Dermis blood vessel endothelial cell (primary cell): ENCODE results near the gene PDGFRB. TPM values are rescaled to one million over a fixed set of nuclear protein-coding genes. Genes with fewer than 3 reads are reported as not detected.

ENCODE experiments used
- DNase-seq: peaks from one replicate; pipeline ENCODE4 v3.0.0; 2010
- total RNA-seq: library from RNA; depleted of rRNA; stranded (reverse); fragments of >200 nt; gene quantifications from 2 replicates; pipeline ENCODE4 v1.2.3, GENCODE V29; 2014

The PDGFRB gene
- total RNA-seq, 1 donor from 2014 or later = 9.9 TPM

DNA sequence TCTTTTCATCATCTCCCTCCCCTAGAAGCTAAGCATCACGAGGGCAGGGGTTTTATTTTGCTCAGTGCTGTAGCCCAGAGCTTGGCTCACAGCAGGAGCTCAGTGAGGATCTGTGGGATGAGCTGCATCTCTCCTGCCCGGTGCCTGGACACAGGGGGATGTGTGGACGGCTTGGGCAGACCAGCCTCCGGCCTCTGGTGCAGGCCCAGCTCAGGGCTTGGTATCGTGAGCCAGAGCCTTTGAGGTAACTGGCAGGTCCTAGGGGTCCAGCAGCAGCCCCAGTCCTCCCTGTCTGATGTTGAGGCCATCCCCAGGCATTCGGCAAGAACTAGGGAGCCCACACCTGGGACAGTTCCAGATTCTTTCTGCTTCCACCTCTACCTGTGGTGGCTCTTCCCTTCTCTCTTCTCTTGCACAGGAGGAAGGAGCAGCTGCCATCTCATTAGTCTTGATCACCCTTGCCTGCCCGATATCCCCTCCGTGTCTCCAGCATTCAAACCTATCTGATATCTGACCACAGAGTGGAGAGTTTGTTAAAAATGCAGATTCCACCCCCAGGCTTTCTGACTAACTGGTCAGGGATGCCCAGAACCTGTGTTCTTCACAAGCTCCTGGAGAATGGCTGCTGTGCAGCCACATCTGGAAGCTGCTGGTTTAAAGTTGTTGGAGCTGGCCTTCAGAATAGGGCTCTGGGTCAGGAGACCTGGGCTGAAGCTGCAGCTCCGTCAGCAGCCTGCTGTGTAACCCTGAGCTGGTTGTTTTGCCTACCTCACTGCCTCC lies 26.3 kb upstream of the PDGFRB start:
- DNase-seq = no peak

DNA sequence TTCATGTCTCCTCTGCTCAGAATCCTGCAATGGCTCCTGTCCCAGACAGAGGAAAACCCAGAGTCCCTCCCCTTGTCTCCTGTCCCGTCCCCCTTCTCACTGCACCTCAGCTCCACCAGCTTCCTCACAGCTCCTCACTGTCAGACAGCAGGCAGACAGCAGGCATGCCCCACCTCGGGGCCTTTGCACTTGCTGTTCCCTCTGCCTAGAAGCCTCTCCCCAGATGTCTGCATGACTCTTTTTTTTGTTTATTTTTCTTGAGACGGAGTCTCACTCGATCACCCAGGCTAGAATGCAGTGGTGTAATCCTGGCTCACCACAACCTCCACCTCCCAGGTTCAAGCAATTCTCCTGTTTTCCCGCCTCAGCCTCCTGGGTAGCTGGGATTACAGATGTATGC lies 25.4 kb upstream of the PDGFRB start:
- DNase-seq = no peak

DNA sequence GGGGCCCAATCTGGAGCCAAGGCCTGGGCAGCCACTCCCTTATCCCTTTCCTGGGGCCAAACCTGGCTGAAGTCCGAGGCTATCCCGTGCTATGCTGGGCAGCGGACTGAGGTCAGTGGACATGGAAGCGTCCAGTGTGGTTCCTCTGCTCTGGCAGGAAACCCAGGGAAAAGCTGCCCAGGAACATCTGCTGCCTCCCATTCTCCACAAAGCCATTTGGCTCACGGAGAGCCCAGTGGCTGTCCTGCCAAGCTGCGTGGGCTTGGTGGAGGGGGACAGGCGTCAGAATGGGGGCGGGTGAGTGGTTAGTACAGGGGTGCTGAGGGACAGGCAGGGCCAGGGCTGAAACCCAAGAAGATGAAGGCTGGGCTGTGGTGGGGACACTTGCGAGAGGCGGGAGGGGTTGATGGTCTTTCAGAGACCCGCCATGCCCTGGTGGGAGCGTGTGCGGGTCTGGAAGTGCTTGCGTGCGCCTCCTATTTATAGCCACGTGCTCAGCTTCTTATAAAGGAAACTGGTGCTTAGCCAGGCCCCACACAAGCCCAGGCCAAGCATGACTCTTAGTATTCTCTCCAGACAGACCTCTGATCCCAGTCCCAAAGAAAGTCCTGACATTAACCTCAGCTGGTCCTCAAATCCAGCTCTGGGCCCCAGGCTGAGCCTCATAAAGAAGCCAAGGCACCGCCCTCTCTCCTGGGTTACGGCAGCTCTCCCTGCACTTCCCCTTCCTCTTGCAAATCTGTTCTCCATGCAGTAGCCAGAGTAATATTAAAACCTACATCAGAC lies 24.8 kb upstream of the PDGFRB start:
- DNase-seq = no peak

DNA sequence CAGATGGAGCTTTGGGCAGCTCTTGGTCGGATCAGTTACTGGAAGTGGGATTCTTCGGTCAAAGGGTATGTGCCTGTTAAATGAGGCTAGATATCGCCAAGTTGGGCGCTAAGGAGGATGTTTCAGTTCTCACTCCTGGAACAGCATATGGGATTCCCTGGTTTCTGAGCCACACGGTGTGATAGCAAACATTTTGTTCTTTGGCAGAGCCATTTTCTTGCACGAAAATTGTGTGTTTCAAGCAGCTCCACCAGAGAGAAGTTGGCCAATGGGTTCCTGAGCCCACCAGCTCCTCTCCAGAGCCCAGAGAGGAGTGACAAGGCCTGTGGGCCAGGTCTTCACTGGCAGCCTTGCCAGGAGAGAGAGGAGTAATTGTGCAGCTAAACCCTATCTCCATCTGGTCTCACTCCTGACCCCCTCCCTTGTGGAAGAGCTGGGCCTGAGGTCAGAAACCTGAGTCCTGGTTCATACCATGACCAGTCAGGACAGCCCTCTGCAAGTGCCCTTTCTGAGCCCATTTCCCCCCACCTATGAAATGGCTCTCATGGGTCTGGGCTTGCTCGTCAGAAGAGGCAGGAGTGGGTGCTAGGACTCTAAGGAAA lies 23.5 kb upstream of the PDGFRB start:
- DNase-seq = no peak

DNA sequence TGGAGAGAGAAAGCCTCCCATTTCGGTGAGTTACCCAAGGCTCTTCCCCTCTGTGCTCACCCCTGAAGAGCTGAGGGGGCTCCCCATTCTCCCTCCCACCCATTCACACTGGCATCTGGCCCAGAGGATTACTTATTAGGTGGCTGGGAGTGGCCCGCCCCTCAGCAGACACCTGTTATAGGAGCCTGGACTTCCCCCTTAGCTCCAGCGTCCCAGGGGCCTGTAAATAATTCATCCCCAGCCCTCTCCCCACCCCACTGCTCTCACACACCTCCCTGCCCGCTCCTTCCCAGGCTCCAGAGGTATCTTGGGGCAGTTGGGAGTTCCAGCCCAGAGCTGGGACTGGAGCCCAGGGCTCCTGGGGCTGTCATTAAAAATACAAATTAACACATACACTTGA lies 22.6 kb upstream of the PDGFRB start:
- DNase-seq = no peak

DNA sequence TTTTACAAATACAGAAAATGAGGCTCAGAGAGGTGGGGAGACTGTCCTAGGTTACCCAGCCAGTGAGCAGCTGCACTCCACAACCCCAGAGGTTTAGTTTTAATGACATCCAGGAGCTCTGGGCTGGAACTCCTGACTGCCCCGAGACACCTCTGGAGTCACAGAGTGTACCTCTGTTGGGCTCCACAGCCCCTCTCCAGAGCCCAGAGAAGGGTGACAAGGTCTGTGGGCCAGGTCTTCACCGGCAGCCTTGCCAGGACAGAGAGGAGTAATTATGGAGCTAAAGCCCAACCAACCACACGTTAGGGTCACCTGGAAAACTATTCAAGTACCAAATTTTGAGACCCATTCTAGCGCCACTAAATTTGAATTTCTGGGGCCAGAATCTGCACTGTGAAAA lies 22.1 kb upstream of the PDGFRB start:
- no peak for DNase-seq

DNA sequence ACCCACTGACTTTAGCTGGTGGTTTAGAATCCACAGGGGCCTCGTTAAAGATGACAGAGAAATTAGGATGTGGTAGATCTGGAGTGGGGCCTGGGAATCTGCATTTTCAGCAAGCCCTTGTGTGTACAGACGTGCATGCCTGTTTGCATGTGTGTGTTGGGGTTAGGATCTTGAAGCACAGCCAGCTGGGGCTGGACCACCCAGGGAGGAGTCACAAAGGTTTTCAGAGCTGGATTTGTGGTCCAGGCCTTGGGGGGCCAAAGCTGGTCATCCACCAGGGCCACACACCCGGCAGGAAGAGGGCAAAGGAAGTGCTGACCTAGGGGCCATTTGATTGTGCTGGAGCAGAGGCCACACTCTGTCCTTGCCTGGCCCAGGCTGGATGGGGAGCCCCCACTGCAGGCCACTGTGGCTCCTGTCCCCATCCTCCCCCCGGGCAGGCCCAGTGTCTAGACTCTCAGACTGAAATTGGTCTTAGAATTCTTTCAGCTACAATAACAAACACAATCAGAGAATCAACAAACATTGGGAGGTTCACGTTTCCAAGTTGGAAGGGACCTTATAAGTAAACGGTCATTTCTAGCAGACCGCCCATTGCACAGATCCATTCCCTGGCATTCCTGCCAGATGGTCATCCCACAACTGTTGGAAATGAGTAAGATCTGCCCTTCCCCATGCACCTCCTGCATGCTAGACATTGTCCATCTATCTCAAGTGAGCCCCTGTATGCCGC lies 21.3 kb upstream of the PDGFRB start:
- no peak for DNase-seq

DNA sequence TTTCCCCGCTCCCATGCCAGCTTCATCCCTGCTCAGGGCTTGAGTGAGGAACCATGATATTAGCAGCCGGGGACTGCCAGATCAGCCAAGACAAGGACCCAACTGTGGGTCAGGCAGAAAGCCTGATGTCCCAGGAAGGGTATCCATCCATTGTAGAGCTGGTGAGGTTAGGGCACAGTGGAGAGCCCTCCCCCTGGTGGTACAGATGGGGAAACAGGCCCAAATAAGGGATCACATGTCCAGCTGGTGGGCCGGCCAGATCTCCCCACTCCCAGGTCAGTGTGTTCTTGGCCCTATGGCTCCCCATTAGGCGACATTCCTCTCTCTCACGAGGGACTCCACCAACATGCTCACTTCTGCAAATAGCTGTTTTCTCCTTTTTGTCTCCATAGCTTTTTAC lies 19.9 kb upstream of the PDGFRB start:
- peak; percentile 64 for DNase-seq

DNA sequence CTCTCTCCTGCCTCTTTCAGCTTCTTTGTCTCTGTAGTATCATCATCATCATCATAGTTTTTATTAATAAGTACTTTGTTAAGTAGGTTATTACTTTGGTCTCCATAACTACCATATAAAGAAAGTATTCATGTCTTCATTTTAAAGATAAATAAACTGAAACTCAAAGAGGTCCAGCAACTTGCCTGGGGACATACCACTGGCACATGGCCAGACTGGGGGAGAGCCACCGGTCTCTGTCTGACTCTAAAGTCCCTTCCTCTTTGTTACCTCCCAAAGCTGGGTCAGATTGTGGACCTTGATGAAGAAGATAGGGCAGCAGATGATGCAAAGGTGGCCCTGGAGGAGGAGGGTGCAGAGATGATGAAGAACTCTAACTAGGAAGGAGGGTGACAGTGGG lies 19.4 kb upstream of the PDGFRB start:
- no peak for DNase-seq

DNA sequence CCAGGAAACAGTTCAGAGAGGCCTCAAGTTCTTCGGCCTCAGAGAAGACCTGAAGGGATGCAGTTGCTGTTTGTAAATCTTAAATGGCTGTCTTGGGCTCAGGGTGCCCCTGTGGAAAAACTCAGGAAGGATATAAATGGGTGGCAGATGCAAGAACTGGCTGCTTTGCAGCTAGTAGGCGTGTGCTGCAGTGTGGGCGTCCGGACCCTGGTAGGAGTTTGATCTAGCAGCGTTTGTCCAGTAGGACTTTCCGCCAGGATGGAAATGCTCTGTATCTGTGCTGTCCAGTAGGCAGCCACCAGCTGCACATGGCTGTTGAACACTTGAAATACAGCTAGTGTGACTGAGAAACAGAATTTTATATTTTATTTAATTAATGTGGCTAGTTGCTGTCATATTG lies 18.6 kb upstream of the PDGFRB start:
- DNase-seq = no peak

DNA sequence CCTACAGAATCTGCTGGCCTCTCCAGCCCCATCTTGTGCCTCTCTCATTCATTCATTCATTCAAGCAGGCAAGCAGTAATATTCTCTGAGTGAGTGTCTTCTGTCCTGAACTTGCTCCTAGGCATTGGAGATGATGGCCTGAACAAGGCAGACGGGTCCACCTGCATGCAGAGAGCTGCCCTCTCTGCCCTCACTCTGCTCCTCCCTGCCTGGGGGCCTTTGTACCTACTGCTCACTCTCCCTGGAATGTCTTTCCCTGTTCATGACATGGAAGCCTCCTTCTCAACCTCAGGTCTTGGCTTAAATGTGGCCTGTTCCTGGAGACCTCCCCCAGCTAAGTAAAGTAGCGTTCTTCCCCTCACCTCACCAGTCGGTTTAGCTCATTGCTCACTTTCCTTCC lies 17.5 kb upstream of the PDGFRB start:
- no peak for DNase-seq

DNA sequence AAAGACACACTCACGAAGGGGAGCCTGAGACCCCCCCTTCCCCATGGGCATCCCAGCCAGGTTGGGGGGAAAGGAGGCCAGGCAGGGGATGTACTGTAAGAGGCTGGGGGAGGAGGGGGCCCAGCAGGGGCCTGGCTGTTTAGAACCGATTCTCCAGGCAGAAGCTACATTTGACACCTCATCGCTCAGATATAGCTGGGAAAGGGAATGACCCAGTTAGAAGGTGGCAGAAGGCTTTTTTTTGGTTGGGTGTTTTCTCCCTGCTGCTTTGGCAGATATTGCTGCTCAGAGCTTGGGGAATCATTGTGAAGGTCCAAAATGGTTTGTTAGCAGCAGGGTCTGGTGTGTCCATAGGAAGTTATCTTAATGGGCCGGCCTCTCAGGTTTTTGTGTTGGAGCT lies 16.9 kb upstream of the PDGFRB start:
- no peak for DNase-seq

DNA sequence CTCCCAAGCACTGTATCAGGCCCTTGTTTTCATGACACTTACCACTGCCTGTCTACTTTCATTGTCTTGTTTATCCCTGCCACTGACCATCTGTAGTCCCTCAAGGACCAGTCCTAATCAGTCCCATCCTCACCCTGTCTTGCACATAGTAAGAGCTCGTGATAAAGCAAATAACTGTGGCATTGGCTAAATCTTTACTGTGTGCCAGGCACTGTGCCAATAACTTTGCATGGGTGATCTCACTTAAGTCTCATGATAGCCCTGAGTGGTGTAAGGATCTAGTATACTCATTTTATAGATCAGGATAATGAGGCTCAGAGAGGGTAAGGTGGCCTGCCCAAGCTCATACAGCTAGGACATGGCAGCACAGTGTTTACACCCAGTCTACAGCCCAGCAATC lies 16.5 kb upstream of the PDGFRB start:
- no peak for DNase-seq

DNA sequence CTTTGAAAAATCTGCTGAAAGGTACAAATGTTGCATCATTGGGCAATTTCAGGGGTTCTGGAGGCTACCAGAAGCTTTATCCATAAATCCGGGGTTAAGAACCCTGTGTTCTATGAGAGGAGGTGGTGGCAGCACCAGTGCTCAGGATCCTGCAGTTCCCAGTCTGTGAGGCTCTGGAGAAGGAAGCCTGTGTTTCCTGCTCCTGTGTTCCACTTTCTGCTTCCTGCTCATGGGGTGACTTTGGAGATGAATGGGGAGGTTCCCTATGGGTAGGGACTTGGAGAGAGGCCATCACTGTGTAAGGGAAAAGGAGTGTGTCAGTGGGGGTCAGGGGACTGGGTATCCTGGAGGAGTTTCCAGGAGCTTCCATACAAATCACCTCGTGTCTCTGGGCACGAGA lies 13.2 kb upstream of the PDGFRB start:
- peak; percentile 19 for DNase-seq

DNA sequence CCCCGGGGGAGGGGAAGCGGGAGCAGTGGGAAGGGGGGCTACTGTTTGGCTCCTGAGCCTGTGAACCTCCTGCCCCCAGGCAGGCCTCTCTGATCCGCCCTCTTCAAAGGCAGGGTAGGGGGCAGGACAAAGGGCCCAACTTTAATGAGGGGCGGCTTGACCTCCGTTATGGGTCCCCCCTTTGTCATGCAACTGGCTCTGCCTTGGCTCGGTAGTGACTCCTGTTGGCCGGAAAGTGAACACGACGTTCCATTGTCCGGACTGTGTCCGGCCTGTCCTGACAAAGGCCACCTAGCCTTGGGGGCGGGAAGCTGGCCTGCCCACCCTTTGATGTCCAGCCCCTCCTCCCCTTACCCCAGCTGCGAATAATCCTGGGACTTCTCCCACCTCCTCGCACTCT lies 12.3 kb upstream of the PDGFRB start:
- DNase-seq = no peak

DNA sequence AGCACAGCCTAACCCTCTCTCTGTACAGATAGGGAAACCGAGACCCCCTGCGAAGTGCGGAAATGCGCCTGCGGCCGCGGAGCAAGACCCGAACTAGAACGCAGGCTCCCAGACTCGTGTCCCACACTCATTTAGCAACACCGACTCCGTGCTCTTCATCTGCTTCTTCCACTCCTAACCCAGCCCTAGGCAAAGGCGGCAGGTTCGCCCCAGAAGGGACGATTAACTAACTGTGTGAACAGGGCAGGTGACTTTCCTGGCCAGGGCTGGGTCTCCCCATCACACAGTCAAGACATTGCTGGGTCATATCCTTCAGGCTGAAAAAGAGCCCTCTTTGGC lies 11.8 kb upstream of the PDGFRB start:
- DNase-seq = no peak

DNA sequence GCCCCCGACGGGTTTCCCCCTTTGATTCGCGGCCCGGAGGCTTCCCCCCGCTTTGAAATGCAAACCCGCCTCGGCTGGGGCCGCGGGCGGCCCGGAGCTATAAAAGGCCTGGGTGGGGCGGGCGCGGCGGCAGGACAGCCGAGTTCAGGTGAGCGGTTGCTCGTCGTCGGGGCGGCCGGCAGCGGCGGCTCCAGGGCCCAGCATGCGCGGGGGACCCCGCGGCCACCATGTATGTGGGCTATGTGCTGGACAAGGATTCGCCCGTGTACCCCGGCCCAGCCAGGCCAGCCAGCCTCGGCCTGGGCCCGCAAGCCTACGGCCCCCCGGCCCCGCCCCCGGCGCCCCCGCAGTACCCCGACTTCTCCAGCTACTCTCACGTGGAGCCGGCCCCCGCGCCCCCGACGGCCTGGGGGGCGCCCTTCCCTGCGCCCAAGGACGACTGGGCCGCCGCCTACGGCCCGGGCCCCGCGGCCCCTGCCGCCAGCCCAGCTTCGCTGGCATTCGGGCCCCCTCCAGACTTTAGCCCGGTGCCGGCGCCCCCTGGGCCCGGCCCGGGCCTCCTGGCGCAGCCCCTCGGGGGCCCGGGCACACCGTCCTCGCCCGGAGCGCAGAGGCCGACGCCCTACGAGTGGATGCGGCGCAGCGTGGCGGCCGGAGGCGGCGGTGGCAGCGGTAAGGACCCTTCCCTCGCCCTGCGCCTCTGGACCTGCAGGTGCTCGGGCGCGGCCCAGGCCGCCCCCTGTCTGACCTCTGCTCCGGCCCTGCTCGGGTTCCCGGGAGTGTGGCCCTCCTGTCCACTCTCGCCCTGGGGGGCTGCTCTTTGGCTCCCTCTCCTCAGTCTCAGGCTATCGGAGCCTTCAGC lies 11.2 kb upstream of the PDGFRB start, which contains the start of gene CDX1:
Gene CDX1 (plus strand): TSS at position 129 of the 862 bp plus-strand sequence. CDS start 99 bp downstream, at position 228.
- DNase-seq = no peak

DNA sequence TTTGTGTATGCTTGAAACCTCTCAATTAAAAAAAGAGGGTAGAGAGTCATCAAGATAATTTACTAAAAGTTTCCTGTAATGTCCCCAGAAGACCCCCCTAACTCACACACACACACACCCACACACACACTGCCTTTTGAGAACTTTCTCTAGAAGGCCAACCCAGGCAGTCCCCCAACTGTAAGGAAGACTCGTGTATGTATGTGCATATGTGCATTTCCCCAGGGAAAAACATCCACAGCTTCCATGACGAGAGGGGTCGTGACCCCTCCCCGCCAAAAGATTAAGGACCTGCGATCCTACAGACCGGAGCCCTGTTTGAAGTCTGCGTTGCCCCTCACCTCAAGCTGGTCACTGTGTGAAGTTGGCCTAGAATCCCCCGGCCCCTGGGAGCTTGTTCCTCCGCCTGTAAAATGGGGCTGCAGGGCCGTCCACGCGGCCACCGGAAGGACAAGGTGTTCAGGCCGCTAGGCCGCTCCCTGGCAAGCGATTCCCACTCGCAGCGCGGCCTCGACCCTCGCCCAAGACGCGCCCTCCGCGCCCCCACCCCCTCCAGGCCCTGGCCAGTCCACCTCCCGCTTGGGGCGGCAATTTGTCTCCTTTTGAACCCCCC lies 10.5 kb upstream of the PDGFRB start:
- no peak for DNase-seq

DNA sequence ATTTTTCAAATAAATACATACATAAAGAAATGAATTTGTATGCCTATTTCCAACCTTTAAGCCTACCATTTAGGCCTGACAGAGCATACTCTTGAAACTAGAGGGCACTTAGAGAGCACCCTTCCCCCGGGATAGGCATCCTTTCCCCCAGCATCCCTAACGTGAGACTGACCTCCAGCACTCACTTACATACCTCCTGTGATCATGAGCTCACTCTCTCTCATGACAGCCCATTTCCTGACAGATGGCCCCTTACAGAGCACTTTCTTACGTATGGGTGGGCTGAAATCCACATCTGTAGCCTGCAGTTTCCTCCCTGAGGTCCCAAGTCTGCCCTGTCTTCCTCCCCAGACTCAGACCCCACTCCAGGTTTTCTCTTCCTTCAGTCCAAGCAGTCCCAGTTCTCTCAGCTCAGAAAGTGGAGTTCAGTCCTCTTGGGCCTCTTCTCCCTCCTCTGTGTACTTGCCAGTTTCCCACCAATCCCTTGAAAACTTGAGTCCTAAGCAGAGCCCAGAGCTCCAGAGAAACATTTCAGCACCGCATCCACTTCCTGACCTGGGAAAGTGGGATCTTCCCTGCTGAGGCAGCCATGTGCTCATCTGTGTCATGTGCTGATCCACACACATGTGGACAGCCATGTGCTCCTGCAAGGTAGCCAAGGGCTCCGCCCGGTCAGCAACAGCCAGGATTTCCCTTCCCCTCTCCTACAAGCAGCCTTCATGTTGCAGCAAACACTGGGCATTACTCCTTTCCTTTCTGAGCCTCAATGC lies 8.8 kb upstream of the PDGFRB start:
- no peak for DNase-seq

DNA sequence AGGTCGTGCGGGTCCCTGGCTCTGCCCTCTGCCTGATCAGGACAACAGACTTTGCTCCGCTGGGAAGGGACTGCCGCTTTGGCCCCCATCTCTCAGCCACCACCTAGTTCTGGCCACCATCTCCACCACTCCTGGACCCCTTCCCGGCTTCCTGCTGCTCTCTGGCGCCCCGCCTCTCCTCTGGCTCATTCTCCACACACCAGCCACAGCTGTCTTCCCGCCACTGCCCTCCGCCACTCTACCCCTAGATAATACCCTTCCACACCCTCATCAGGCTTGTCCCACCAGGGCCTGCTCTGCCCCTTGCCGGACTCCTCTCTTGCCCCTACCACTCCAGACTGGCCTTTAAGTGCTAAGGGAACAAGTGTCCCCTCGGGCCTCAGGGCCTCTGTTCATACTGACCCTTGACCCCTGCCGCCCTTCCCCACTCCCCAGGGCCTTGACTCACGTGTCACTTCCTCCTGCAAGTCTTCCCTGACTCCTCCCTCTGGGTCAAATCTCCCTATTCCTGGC lies 8.0 kb upstream of the PDGFRB start:
- no peak for DNase-seq

DNA sequence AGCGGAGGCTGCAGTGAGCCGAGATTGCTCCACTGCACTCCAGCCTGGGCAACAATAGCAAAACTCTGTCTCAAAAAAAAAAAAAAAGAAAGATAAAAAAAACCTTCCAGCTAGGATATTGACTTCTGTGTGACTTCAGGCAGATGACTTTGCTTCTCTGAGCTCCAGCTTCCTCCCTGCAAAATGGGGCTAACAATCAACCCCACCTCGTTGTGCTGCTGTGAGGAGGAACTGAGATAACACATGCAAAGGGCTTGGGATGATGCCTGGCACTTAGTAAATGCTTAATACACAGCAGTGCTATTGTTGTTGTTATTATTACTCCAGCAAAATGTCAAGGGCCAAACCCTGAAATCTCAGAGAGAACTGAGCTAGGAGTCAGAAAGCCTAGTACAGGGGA lies 7.4 kb upstream of the PDGFRB start:
- DNase-seq = no peak
